GM19468 (cell line): Measurements from ENCODE around the gene LPP.
"Not testable (repeated sequence)": the region's sequence is repeated elsewhere in the genome, so short reads cannot be mapped to it uniquely, and the experiment has no call there.

Experiments
- ATAC-seq: cut with Tn5 transposase; IDR thresholded peaks from one replicate; pipeline ENCODE4 v1.9.1; 2021; ENCODE audit warnings: mild to moderate bottlenecking, moderate library complexity, moderate number of reproducible peaks; ENCODE audit not compliant: unreplicated experiment; ENCODE audit errors: extremely low read depth

Gene LPP

GRCh38 chr3:188407158-188407880 lies 253.4 kb downstream of the LPP start:
- no peak for ATAC-seq

- no peak for ATAC-seq
Observed at GRCh38 chr3:188408831-188409230, 254.9 kb downstream of the LPP start.

GRCh38 chr3:188411750-188412149 lies 257.8 kb downstream of the LPP start:
- ATAC-seq: no peak

- ATAC-seq: no peak
Observed at GRCh38 chr3:188415196-188415595, 261.2 kb downstream of the LPP start.

GRCh38 chr3:188416041-188416440 lies 262.1 kb downstream of the LPP start:
- ATAC-seq: no peak

GRCh38 chr3:188417271-188417696 lies 263.3 kb downstream of the LPP start:
- ATAC-seq: no peak

- ATAC-seq: no peak
Observed at GRCh38 chr3:188417766-188418165, 263.8 kb downstream of the LPP start.

- ATAC-seq: no peak
Observed at GRCh38 chr3:188421151-188421821, 267.3 kb downstream of the LPP start.

GRCh38 chr3:188421836-188422540 lies 268.0 kb downstream of the LPP start:
- peak; percentile 93 for ATAC-seq

- ATAC-seq: not testable (repeated sequence)
Observed at GRCh38 chr3:188427981-188428380, 274.0 kb downstream of the LPP start.

- no peak for ATAC-seq
Observed at GRCh38 chr3:188431040-188431439, 277.1 kb downstream of the LPP start.

GRCh38 chr3:188431553-188431952 lies 277.6 kb downstream of the LPP start:
- ATAC-seq: no peak

GRCh38 chr3:188432802-188433520 lies 279.0 kb downstream of the LPP start:
- ATAC-seq: no peak

- ATAC-seq: no peak
Observed at GRCh38 chr3:188433521-188434150, 279.7 kb downstream of the LPP start.

GRCh38 chr3:188434594-188434993 lies 280.6 kb downstream of the LPP start:
- no peak for ATAC-seq

- no peak for ATAC-seq
Observed at GRCh38 chr3:188435266-188435665, 281.3 kb downstream of the LPP start.

- no peak for ATAC-seq
Observed at GRCh38 chr3:188437926-188438325, 284.0 kb downstream of the LPP start.

GRCh38 chr3:188439080-188439479 lies 285.1 kb downstream of the LPP start:
- peak; percentile 89 for ATAC-seq

- ATAC-seq: no peak
Observed at GRCh38 chr3:188440340-188440972, 286.5 kb downstream of the LPP start.

- no peak for ATAC-seq
Observed at GRCh38 chr3:188442430-188442829, 288.5 kb downstream of the LPP start.
